SU-DHL-6 (cell line): ENCODE results near the gene ALDH9A1.

Experiments
- EZH2phosphoT487 ChIP-seq: fragments of 200-600 bp; sonication (generic), shearing (Covaris generic); conservative IDR thresholded peaks from 2 replicates; pipeline ENCODE4 v1.6.1; 2018; ENCODE audit warnings: mild to moderate bottlenecking, antibody characterized with exemption, low read length, moderate library complexity, mixed read lengths
- TF ChIP-seq, protein P1 (sequence below): fragments of 200-600 bp; sonication (generic); IDR thresholded peaks from one replicate; pipeline ENCODE4 v1.5.1; 2017; ENCODE audit warnings: antibody characterized with exemption, mild to moderate bottlenecking, low read length, moderate library complexity; ENCODE audit not compliant: insufficient read depth, poor library complexity, severe bottlenecking

DNA sequence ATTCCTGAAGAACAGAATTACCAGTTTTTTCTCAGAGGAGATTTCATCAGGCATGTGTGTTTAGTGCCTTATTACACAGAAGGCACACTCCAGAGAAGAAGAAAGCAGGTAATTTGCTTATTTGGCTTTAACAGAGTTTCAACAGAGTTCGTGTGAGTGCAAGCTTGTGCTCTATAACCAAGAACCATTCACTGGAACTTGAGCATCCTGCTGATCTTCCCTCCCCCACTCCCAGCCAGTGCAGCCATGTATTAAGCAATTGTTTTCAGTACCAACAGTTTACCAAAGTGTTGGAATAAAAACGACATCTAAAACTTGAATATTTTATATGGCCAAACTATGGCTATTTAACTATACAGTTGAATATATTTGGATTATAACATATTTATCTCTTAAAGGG, 63.0 kb downstream of the ALDH9A1 start:
- TF ChIP-seq, protein P1, sequence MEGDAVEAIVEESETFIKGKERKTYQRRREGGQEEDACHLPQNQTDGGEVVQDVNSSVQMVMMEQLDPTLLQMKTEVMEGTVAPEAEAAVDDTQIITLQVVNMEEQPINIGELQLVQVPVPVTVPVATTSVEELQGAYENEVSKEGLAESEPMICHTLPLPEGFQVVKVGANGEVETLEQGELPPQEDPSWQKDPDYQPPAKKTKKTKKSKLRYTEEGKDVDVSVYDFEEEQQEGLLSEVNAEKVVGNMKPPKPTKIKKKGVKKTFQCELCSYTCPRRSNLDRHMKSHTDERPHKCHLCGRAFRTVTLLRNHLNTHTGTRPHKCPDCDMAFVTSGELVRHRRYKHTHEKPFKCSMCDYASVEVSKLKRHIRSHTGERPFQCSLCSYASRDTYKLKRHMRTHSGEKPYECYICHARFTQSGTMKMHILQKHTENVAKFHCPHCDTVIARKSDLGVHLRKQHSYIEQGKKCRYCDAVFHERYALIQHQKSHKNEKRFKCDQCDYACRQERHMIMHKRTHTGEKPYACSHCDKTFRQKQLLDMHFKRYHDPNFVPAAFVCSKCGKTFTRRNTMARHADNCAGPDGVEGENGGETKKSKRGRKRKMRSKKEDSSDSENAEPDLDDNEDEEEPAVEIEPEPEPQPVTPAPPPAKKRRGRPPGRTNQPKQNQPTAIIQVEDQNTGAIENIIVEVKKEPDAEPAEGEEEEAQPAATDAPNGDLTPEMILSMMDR: no peak
- no peak for TF ChIP-seq EZH2phosphoT487
